GM19324 (cell line): ENCODE data around the gene SAMD4A.
"Not testable (repeated sequence)": the region's sequence is repeated elsewhere in the genome, so short reads cannot be mapped to it uniquely, and the experiment has no call there.

Source experiments
- ATAC-seq: cut with Tn5 transposase; IDR thresholded peaks from one replicate; pipeline ENCODE4 v1.9.1; 2021; ENCODE audit warnings: mild to moderate bottlenecking, moderate library complexity; ENCODE audit not compliant: unreplicated experiment, low FRiP score

SAMD4A gene

DNA sequence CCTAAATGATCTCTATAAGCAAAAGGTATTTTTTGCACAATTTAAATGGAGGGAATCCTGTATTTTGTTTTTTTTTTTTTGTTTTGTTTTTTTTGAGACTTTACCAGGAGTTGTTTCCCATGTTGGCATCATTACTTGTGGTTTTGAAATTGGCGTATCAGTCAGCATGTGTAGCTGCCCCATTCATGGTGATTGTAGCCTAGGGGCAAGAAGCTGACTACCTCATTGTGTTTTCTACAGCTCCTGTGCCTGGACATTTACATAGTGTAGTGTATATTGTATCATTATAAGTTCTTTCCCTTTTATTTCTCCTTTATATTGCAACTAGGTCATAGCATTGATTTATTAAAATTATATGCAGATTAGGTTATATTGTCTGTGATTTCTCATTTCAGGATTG lies 24.5 kb downstream of the SAMD4A start:
- ATAC-seq, result no peak

- ATAC-seq, result no peak
Measured at GRCh38 chr14:54591866-54592265, 24.9 kb downstream of the SAMD4A start.

- ATAC-seq, result no peak
Measured at GRCh38 chr14:54593860-54594259, 26.9 kb downstream of the SAMD4A start.

GRCh38 chr14:54594537-54594936 lies 27.6 kb downstream of the SAMD4A start:
- no peak for ATAC-seq

DNA sequence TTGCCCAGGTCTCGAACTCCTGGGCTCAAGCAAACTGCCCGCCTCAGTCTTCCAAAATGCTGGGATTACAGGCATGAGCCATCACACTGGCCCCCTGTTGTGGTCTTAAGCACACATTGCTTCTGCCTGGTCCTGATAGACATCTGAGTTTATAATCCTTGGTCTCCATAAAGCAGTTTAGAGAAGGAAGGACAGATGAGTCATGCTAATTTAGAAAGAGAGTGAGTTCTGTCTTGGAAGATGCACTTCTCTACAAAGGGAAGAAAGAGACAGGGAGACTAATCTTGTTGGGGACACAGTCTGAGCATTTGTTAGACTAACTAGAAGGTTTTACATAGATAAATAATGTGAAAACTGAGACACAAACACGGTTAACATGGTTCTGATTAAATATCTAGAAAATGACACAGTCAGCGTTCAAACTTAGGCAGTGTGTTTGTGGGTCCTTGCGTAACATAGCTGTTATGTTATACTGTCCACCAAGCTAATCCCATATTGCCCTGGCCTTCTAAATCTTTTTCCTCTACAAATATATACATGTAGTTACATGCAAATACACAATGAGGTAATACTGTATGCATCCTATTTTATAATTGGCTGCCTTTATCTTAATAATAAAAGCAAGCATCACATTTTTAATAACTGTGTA lies 31.0 kb downstream of the SAMD4A start:
- no peak for ATAC-seq

DNA sequence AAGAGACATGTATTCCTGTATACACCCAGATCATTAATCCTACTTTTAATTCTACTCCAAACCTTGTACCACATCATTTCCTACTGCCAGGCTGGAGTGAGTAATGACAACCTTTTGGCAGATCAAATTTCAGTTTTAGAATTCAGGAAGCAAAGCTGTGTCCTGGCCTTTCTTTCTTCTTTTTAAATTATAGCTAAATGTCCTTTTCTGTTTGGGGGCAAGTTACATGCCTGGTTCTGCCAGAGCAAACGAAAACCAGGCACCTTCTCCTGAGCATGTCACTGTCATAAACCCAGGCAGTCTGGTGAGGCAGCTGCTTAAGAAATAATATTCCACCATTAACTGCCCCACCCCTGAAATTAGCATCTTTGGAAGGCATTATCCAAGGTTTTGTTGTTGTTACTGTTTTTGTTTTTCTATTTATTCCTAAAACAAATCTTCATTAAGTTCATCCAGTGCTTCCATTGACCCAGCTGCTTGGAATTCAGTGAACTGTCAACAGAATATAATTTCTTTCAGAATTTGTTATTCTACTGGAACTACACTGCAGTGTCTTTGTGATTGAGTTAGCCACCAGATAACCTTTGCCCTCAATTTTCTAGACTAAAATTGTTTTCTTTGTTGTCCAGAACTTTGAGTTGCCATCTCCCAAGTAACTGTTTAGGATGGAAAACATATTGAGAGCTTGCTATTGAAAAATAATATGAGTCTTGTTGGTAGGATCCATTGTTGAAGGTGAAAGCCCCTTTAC lies 33.2 kb downstream of the SAMD4A start:
- ATAC-seq, result no peak

- no peak for ATAC-seq
Measured at GRCh38 chr14:54600717-54601109, 33.8 kb downstream of the SAMD4A start.

- ATAC-seq, result no peak
Measured at GRCh38 chr14:54603362-54603761, 36.4 kb downstream of the SAMD4A start.

GRCh38 chr14:54606178-54606577 lies 39.2 kb downstream of the SAMD4A start:
- ATAC-seq, result no peak

DNA sequence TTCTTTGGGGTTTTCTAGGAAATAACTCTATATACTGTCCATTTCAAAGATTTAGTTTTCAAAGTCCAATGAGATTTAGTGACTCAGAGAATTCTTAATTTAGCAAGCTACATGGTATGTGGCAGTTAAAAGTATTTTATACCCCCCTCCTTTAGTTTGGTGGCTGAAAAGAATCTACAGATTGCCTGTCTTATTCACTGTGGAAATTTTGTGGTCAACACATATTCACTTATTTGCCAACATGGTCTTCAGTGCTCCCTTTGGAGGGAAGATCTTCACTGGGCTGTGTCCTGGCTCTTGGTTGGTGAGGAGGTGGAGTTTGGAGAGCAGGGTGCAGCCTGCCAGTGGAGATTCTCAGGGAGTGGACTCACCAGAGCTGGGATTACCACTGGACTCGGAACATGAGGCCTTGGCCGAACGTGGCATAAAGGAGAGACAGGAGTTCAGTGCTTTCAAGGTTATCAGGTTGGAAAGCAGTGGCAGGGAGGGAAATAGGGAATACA lies 39.8 kb downstream of the SAMD4A start:
- ATAC-seq, result no peak

DNA sequence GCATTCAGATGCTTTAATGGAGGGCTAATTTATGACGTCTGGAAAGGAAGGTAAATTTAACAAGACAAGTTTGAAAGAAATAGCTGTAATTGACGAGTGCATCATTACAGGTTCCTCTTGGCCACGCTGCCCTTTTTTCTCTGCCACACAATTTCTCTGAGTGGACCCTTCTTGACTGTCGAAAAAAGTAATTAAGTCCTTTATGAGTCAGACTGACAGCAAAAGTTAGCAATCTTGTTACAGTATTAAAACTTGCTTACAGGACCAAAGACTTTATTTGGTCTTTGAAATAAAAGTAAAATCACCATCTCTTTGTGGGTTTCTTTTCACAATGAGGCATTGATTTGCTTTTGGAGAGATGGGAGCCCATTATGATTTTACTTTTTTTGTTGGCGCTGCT lies 42.6 kb downstream of the SAMD4A start:
- no peak for ATAC-seq

GRCh38 chr14:54610051-54610977 lies 43.4 kb downstream of the SAMD4A start:
- no peak for ATAC-seq

GRCh38 chr14:54614296-54614695 lies 47.4 kb downstream of the SAMD4A start:
- ATAC-seq, result no peak

DNA sequence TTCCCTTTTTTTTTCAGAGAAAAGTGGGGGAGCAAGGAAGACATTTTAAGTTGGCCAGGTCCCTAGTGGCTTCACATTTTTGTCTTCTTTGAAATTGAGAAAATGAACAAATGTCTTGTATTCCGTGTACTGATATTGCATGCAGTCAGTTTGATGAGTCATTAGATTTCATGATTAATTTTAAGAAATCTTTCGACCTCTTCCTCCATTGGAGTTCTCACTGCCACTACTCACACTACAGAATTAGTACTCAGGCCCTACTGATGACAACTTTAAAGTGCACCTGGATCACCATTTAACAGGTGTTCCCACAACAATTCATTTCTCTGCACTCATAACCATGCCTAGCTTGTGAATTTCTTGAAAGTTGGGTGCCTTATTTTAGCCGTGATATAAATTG lies 50.5 kb downstream of the SAMD4A start:
- ATAC-seq, result no peak

DNA sequence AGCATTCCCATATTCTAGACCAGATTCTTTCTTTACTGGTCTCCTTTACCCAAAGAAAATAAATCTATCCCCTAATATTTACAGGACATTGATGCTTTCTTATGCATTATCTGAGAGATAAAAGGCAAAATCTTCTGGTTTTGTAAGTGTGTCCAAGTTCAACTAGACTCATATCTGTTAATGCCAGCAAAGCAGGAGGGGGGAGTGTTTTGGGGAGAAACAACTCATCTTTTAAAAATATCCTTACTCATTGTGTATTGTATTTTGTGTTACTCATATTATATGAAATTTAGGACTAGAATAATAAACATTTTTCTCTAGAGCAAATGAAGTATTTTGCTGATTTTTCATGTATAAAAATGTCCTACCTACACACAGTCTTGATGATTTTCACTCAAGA lies 54.8 kb downstream of the SAMD4A start:
- no peak for ATAC-seq

- no peak for ATAC-seq
Measured at GRCh38 chr14:54622192-54622958, 55.4 kb downstream of the SAMD4A start.

GRCh38 chr14:54623279-54624004 lies 56.5 kb downstream of the SAMD4A start:
- no peak for ATAC-seq

DNA sequence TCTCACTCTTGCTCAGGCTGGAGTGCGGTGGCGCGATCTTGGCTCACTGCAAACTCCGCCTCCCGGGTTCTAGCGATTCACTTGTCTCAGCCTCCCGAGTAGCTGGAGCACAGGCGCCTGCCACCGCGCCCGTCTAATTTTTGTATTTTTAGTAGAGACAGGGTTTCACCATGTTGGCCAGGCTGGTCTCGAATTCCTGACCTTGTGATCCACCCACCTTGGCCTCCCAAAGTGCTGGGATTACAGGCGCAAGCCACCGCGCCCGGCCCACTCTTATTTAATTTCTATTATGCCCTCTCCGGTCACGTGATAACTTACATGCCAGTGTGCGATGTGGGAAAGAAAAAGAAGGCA lies 57.1 kb downstream of the SAMD4A start:
- ATAC-seq, result not testable (repeated sequence)

DNA sequence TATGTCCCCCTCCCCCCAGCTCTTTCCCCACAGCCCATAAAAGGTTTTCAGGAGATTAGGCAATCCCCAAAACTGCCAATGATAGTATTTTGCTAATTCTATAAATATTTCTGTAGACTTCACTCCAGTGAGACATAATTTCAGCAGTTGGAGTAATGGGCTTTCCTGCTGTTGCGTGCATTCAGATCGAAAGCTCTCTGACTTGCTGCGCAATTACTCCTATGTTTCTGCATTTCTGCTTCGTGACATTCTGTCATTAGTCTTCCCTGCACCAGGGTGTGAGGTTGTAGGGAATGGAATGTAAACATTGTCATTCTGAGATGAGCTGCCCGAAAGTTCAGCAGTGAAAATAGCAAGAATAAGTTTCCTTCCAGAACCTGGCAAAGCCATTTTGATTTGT lies 58.2 kb downstream of the SAMD4A start:
- no peak for ATAC-seq

- no peak for ATAC-seq
Measured at GRCh38 chr14:54627219-54627539, 60.3 kb downstream of the SAMD4A start.
